GM21526 (cell line): Measurements from ENCODE around the gene NCOA1.
"Not testable (repeated sequence)": the region's sequence is repeated elsewhere in the genome, so short reads cannot be mapped to it uniquely, and the experiment has no call there.

Experiments
- ATAC-seq: cut with Tn5 transposase; IDR thresholded peaks from one replicate; pipeline ENCODE4 v1.9.1; 2021; ENCODE audit warnings: moderate library complexity; ENCODE audit not compliant: unreplicated experiment, low FRiP score

The NCOA1 gene

GRCh38 chr2:24490690-24491541, at the start of gene NCOA1:
NCOA1 (plus strand) TSS chr2:24491254; CDS start chr2:24658678, 167,424 bp downstream.
- ATAC-seq, result peak; percentile 61

- no peak for ATAC-seq
These were observed 42.3 kb upstream of the NCOA1 start for GRCh38 chr2:24448797-24449196.

- no peak for ATAC-seq
These were observed 41.7 kb upstream of the NCOA1 start for GRCh38 chr2:24449344-24449743.

GRCh38 chr2:24451805-24452501, 39.1 kb upstream of the NCOA1 start:
- ATAC-seq, result no peak

- no peak for ATAC-seq
These were observed 38.6 kb upstream of the NCOA1 start for GRCh38 chr2:24452502-24452885.

GRCh38 chr2:24453379-24454073, 37.5 kb upstream of the NCOA1 start:
- no peak for ATAC-seq

GRCh38 chr2:24454294-24454693, 36.8 kb upstream of the NCOA1 start:
- ATAC-seq, result no peak

- ATAC-seq, result no peak
These were observed 34.2 kb upstream of the NCOA1 start for GRCh38 chr2:24456599-24457556.

GRCh38 chr2:24457696-24458386, 33.2 kb upstream of the NCOA1 start:
- no peak for ATAC-seq

GRCh38 chr2:24459224-24460161, 31.6 kb upstream of the NCOA1 start:
- ATAC-seq, result no peak

- ATAC-seq, result no peak
These were observed 29.4 kb upstream of the NCOA1 start for GRCh38 chr2:24461685-24462084.

GRCh38 chr2:24463271-24463670, 27.8 kb upstream of the NCOA1 start:
- no peak for ATAC-seq

GRCh38 chr2:24466871-24467870, 23.9 kb upstream of the NCOA1 start:
- ATAC-seq, result no peak

GRCh38 chr2:24468453-24468852, 22.6 kb upstream of the NCOA1 start:
- ATAC-seq, result not testable (repeated sequence)

GRCh38 chr2:24469148-24469650, 21.9 kb upstream of the NCOA1 start:
- no peak for ATAC-seq

- ATAC-seq, result no peak
These were observed 19.4 kb upstream of the NCOA1 start for GRCh38 chr2:24471662-24472061.

- no peak for ATAC-seq
These were observed 18.6 kb upstream of the NCOA1 start for GRCh38 chr2:24472416-24472815.
